HepG2 (cell line): ENCODE results near the gene OOSP3.

Experiments
- CBFB ChIP-seq: sonication (generic); formaldehyde crosslinking; IDR thresholded peaks from 2 replicates; pipeline ENCODE4 v1.4.0; 2020; ENCODE audit warnings: missing genetic modification reagents
- CSRNP2 ChIP-seq: sonication (generic); formaldehyde crosslinking; conservative IDR thresholded peaks from 2 replicates; pipeline ENCODE4 v1.8.0; 2022; ENCODE audit warnings: low read depth, missing genetic modification reagents
- CTCF ChIP-seq: sonication (generic); formaldehyde crosslinking; IDR thresholded peaks from 2 replicates; pipeline ENCODE4 v1.5.0; 2020; ENCODE audit warnings: mild to moderate bottlenecking, missing genetic modification reagents, moderate library complexity
- ELF4 ChIP-seq: sonication (generic); formaldehyde crosslinking; IDR thresholded peaks from 2 replicates; pipeline ENCODE4 v1.5.0; 2020; ENCODE audit warnings: missing genetic modification reagents, mild to moderate bottlenecking, moderate library complexity, borderline replicate concordance
- EZH2 ChIP-seq: conservative IDR thresholded peaks from 2 replicates; pipeline ENCODE4 v1.6.1; 2012; ENCODE audit warnings: mild to moderate bottlenecking, low read depth, low read length, moderate library complexity
- POGK ChIP-seq: sonication (generic); formaldehyde crosslinking; conservative IDR thresholded peaks from 2 replicates; pipeline ENCODE4 v1.8.0; 2022; ENCODE audit warnings: mild to moderate bottlenecking, moderate library complexity, missing genetic modification reagents
- POLR2A ChIP-seq, 2 experiments: IDR thresholded peaks; 2 replicates each; pipeline ENCODE4 v1.6.1; 2011; ENCODE audit warnings: low read depth in 2 of 2, low read length in 2 of 2, mild to moderate bottlenecking in 1 of 2, moderate library complexity in 1 of 2; ENCODE audit not compliant: insufficient read depth in 1 of 2
- PRDM4 ChIP-seq: sonication (generic); formaldehyde crosslinking; IDR thresholded peaks from 2 replicates; pipeline ENCODE4 v1.9.0; 2021; ENCODE audit warnings: missing genetic modification reagents, borderline replicate concordance
- TBL1XR1 ChIP-seq: fragments of 150-350 bp; IDR thresholded peaks from 2 replicates; pipeline ENCODE4 v1.6.1; 2014; ENCODE audit warnings: borderline replicate concordance, low read length; ENCODE audit not compliant: partially characterized antibody
- ZNF710 ChIP-seq: sonication (generic); formaldehyde crosslinking; IDR thresholded peaks from 2 replicates; pipeline ENCODE4 v1.5.0; 2020; ENCODE audit warnings: mild to moderate bottlenecking, missing genetic modification reagents, borderline replicate concordance
- ZZZ3 ChIP-seq: sonication (generic); formaldehyde crosslinking; IDR thresholded peaks from 2 replicates; pipeline ENCODE4 v1.4.0; 2020; ENCODE audit warnings: missing genetic modification reagents, mild to moderate bottlenecking, borderline replicate concordance
- TF ChIP-seq, protein P1 (sequence below): sonication (generic); formaldehyde crosslinking; conservative IDR thresholded peaks from 2 replicates; pipeline ENCODE4 v1.4.0; 2020; ENCODE audit warnings: missing genetic modification reagents

DNA sequence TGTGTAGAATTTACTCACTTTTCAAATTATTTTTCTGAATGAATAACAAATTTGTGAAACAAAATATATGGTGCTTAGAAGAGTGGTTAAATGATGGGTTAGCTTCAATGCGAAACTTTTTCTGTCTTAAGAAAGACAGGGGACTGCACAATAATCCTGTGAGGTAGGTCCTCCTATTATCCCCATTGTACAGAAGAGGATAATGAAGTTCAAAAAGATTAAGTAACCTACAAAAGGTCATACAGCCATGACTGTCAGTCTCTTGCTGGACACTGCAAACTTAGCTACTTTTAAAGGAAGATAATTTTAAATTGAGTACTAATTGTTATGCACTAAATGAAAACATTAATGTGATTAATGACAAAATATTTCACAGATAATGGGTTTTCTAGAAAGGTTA is 5.0 kb downstream of the OOSP3 start:
- TF ChIP-seq TBL1XR1 (no peak), POGK (no peak), CTCF (CRISPR knock-in tag) (no peak), ZNF710 (CRISPR knock-in tag) (no peak), ZZZ3 (CRISPR knock-in tag) (no peak), CBFB (no peak), POLR2A (IDR thresholded peaks at IDR 0.05; ENCODE audit: insufficient read depth in 1 of 2, low read depth in 2 of 2, low read length in 2 of 2) (no peak), PRDM4 (CRISPR knock-in tag) (no peak), CSRNP2 (CRISPR knock-in tag) (no peak), EZH2 (no peak), ELF4 (CRISPR knock-in tag) (no peak)
- TF ChIP-seq, protein P1, sequence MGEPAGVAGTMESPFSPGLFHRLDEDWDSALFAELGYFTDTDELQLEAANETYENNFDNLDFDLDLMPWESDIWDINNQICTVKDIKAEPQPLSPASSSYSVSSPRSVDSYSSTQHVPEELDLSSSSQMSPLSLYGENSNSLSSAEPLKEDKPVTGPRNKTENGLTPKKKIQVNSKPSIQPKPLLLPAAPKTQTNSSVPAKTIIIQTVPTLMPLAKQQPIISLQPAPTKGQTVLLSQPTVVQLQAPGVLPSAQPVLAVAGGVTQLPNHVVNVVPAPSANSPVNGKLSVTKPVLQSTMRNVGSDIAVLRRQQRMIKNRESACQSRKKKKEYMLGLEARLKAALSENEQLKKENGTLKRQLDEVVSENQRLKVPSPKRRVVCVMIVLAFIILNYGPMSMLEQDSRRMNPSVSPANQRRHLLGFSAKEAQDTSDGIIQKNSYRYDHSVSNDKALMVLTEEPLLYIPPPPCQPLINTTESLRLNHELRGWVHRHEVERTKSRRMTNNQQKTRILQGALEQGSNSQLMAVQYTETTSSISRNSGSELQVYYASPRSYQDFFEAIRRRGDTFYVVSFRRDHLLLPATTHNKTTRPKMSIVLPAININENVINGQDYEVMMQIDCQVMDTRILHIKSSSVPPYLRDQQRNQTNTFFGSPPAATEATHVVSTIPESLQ = no peak
